Measurements from ENCODE around the gene ATG10.
"Not testable (repeated sequence)": the region's sequence is repeated elsewhere in the genome, so short reads cannot be mapped to it uniquely, and the experiment has no call there.

The ATG10 gene

GRCh38 chr5:82244854-82245635 is 273.2 kb downstream of the ATG10 start:
- DNase-seq, result no peak

GRCh38 chr5:82246960-82247574 is 275.2 kb downstream of the ATG10 start:
- DNase-seq, result no peak

GRCh38 chr5:82252744-82253143 is 280.9 kb downstream of the ATG10 start:
- DNase-seq, result no peak

GRCh38 chr5:82255844-82256243 is 284.0 kb downstream of the ATG10 start:
- DNase-seq, result no peak

GRCh38 chr5:82257247-82257646 is 285.4 kb downstream of the ATG10 start:
- DNase-seq, result no peak

- no peak for DNase-seq
These were observed 285.9 kb downstream of the ATG10 start for GRCh38 chr5:82257729-82258128.

- DNase-seq, result no peak
These were observed 287.5 kb downstream of the ATG10 start for GRCh38 chr5:82259172-82259800.

- no peak for DNase-seq
These were observed 293.2 kb downstream of the ATG10 start for GRCh38 chr5:82265047-82265446.

- DNase-seq, result not testable (repeated sequence)
These were observed 295.6 kb downstream of the ATG10 start for GRCh38 chr5:82267297-82267933.

GRCh38 chr5:82269363-82269762 is 297.5 kb downstream of the ATG10 start:
- not testable (repeated sequence) for DNase-seq

GRCh38 chr5:82272571-82273356 is 300.9 kb downstream of the ATG10 start:
- not testable (repeated sequence) for DNase-seq

- not testable (repeated sequence) for DNase-seq
These were observed 301.6 kb downstream of the ATG10 start for GRCh38 chr5:82273426-82273825.

- DNase-seq, result no peak
These were observed 302.8 kb downstream of the ATG10 start for GRCh38 chr5:82274343-82275211.

- no peak for DNase-seq
These were observed 303.4 kb downstream of the ATG10 start for GRCh38 chr5:82275216-82275664.

GRCh38 chr5:82276800-82277612 is 305.2 kb downstream of the ATG10 start:
- DNase-seq, result no peak

- DNase-seq, result no peak
These were observed 305.8 kb downstream of the ATG10 start for GRCh38 chr5:82277613-82277986.

- DNase-seq, result peak; percentile 62
These were observed 306.3 kb downstream of the ATG10 start, which contains the start of gene RPS23 for GRCh38 chr5:82277987-82278710. RPS23 (minus strand) TSS chr5:82278354; CDS start chr5:82278323, 31 bp downstream.

GRCh38 chr5:82278711-82279370 is 307.0 kb downstream of the ATG10 start:
- no peak for DNase-seq

GRCh38 chr5:82283893-82284292 is 312.1 kb downstream of the ATG10 start:
- DNase-seq, result no peak

All from activated gamma-delta T cell (primary cell).